HG03460 (cell line): ENCODE results near the gene SPINK1.
"Not testable (repeated sequence)": the region's sequence is repeated elsewhere in the genome, so short reads cannot be mapped to it uniquely, and the experiment has no call there.

ENCODE experiments used
- ATAC-seq: cut with Tn5 transposase; IDR thresholded peaks from one replicate; pipeline ENCODE4 v1.9.1; 2021; ENCODE audit not compliant: unreplicated experiment

Gene SPINK1

GRCh38 chr5:147831465-147831864 is at the start of gene SPINK1:
SPINK1 (minus strand) TSS chr5:147831671; CDS start chr5:147831577, 94 bp downstream.
- no peak for ATAC-seq

GRCh38 chr5:147880487-147880886 is 49.0 kb upstream of the SPINK1 start:
- ATAC-seq: no peak

- no peak for ATAC-seq
Measured at GRCh38 chr5:147879784-147880183, 48.3 kb upstream of the SPINK1 start.

GRCh38 chr5:147878066-147878759 is 46.7 kb upstream of the SPINK1 start, which contains the start of gene SCGB3A2:
SCGB3A2 (plus strand) TSS chr5:147878711; CDS start chr5:147878804, 93 bp downstream.
- no peak for ATAC-seq

- no peak for ATAC-seq
Measured at GRCh38 chr5:147876626-147877025, 45.2 kb upstream of the SPINK1 start.

- ATAC-seq: no peak
Measured at GRCh38 chr5:147876141-147876540, 44.7 kb upstream of the SPINK1 start.

- no peak for ATAC-seq
Measured at GRCh38 chr5:147874910-147875367, 43.5 kb upstream of the SPINK1 start.

- ATAC-seq: not testable (repeated sequence)
Measured at GRCh38 chr5:147874118-147874875, 42.8 kb upstream of the SPINK1 start.

- not testable (repeated sequence) for ATAC-seq
Measured at GRCh38 chr5:147872744-147873435, 41.4 kb upstream of the SPINK1 start.

GRCh38 chr5:147871980-147872549 is 40.6 kb upstream of the SPINK1 start:
- ATAC-seq: not testable (repeated sequence)

- not testable (repeated sequence) for ATAC-seq
Measured at GRCh38 chr5:147869892-147870291, 38.4 kb upstream of the SPINK1 start.

GRCh38 chr5:147869112-147869511 is 37.6 kb upstream of the SPINK1 start:
- ATAC-seq: no peak

GRCh38 chr5:147863454-147864158 is 32.1 kb upstream of the SPINK1 start:
- ATAC-seq: no peak

GRCh38 chr5:147860641-147861025 is 29.2 kb upstream of the SPINK1 start:
- no peak for ATAC-seq

- ATAC-seq: no peak
Measured at GRCh38 chr5:147859962-147860640, 28.6 kb upstream of the SPINK1 start.

GRCh38 chr5:147858565-147858964 is 27.1 kb upstream of the SPINK1 start:
- no peak for ATAC-seq

GRCh38 chr5:147857302-147858129 is 26.0 kb upstream of the SPINK1 start:
- ATAC-seq: peak; percentile 85

GRCh38 chr5:147856801-147857200 is 25.3 kb upstream of the SPINK1 start:
- ATAC-seq: no peak

- ATAC-seq: no peak
Measured at GRCh38 chr5:147855774-147856069, 24.3 kb upstream of the SPINK1 start.
